Measurements from ENCODE around the gene RPL13. TPM values are rescaled to one million over a fixed set of nuclear protein-coding genes. Genes with fewer than 3 reads are reported as not detected.
A peak's percentile ranks its signal among the peaks of the same experiment; 100 is the strongest.

Gene RPL13
- total and polyA plus RNA-seq, 2 of the 13 experiments (the other 11 are each of a cell fraction or from before 2014, with no cell fraction given): 2,988 to 4,411 TPM

GRCh38 chr16:89581861-89582563, 21.5 kb downstream of the RPL13 start (continued):
- TF ChIP-seq, protein P1, sequence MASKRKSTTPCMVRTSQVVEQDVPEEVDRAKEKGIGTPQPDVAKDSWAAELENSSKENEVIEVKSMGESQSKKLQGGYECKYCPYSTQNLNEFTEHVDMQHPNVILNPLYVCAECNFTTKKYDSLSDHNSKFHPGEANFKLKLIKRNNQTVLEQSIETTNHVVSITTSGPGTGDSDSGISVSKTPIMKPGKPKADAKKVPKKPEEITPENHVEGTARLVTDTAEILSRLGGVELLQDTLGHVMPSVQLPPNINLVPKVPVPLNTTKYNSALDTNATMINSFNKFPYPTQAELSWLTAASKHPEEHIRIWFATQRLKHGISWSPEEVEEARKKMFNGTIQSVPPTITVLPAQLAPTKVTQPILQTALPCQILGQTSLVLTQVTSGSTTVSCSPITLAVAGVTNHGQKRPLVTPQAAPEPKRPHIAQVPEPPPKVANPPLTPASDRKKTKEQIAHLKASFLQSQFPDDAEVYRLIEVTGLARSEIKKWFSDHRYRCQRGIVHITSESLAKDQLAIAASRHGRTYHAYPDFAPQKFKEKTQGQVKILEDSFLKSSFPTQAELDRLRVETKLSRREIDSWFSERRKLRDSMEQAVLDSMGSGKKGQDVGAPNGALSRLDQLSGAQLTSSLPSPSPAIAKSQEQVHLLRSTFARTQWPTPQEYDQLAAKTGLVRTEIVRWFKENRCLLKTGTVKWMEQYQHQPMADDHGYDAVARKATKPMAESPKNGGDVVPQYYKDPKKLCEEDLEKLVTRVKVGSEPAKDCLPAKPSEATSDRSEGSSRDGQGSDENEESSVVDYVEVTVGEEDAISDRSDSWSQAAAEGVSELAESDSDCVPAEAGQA (IDR thresholded peaks at IDR 0.05; ENCODE audit: low read depth): no peak
- TF ChIP-seq, protein P1 (CRISPR knock-in tag; IDR thresholded peaks at IDR 0.05; ENCODE audit: borderline replicate concordance): no peak
- TF ChIP-seq ZNF569 (CRISPR knock-in tag; IDR thresholded peaks at IDR 0.05; ENCODE audit: borderline replicate concordance) (no peak), REXO4 (CRISPR knock-in tag; IDR thresholded peaks at IDR 0.05; ENCODE audit: borderline replicate concordance) (no peak), KAT8 (CRISPR knock-in tag; IDR thresholded peaks at IDR 0.05) (peak; percentile 58), ZBTB7B (CRISPR knock-in tag; IDR thresholded peaks at IDR 0.05) (peak; percentile 5; the same call in 1 of the 2 replicates), NR2F1 (CRISPR knock-in tag; IDR thresholded peaks at IDR 0.05) (peak; percentile 96 to 97), CHCHD3 (CRISPR knock-in tag; IDR thresholded peaks at IDR 0.05) (0 out of 2 replicates have a peak, but pooled peaks have one; percentile 43), ZNF430 (CRISPR knock-in tag; IDR thresholded peaks at IDR 0.05) (no peak), GATAD2A (CRISPR knock-in tag; IDR thresholded peaks at IDR 0.05) (peak; percentile 66; the same call in 1 of the 2 replicates), CCAR2 (optimal IDR thresholded peaks at IDR 0.05; ENCODE audit: low read depth, low read length) (no peak), ZBTB20 (CRISPR knock-in tag; IDR thresholded peaks at IDR 0.05; ENCODE audit: borderline replicate concordance, low read depth) (no peak; the same call in 1 of the 2 replicates), ZSCAN29 (CRISPR knock-in tag; conservative IDR thresholded peaks at IDR 0.05) (0 out of 2 replicates have a peak, but pooled peaks have one; percentile 18), MED1 (CRISPR knock-in tag; IDR thresholded peaks at IDR 0.05) (peak; percentile 62), SP1 (IDR thresholded peaks at IDR 0.05) (no peak), SP1 (CRISPR knock-in tag; IDR thresholded peaks at IDR 0.05) (0 out of 2 replicates have a peak, but pooled peaks have one; percentile 13), SIN3A (IDR thresholded peaks at IDR 0.05; ENCODE audit: borderline replicate concordance, low read depth, low read length) (no peak), LCORL (IDR thresholded peaks at IDR 0.05) (no peak), LCORL (CRISPR knock-in tag; IDR thresholded peaks at IDR 0.05) (peak; percentile 78; the same call in 1 of the 2 replicates), FOXK2 (IDR thresholded peaks at IDR 0.05) (no peak)
- TF ChIP-seq, protein P2, sequence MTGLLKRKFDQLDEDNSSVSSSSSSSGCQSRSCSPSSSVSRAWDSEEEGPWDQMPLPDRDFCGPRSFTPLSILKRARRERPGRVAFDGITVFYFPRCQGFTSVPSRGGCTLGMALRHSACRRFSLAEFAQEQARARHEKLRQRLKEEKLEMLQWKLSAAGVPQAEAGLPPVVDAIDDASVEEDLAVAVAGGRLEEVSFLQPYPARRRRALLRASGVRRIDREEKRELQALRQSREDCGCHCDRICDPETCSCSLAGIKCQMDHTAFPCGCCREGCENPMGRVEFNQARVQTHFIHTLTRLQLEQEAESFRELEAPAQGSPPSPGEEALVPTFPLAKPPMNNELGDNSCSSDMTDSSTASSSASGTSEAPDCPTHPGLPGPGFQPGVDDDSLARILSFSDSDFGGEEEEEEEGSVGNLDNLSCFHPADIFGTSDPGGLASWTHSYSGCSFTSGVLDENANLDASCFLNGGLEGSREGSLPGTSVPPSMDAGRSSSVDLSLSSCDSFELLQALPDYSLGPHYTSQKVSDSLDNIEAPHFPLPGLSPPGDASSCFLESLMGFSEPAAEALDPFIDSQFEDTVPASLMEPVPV (CRISPR knock-in tag; IDR thresholded peaks at IDR 0.05): no peak
- TF ChIP-seq, protein P3, sequence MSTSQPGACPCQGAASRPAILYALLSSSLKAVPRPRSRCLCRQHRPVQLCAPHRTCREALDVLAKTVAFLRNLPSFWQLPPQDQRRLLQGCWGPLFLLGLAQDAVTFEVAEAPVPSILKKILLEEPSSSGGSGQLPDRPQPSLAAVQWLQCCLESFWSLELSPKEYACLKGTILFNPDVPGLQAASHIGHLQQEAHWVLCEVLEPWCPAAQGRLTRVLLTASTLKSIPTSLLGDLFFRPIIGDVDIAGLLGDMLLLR (CRISPR knock-in tag; IDR thresholded peaks at IDR 0.05): no peak
